Transverse colon (tissue), 3 donors: ENCODE results near the gene IL17RD.

Experiments used
- CTCF ChIP-seq, 5 experiments: fragments of 200-600 bp in 3 of 5; fragments of 450-650 bp in 2 of 5; sonication (generic) in 3 of 5; IDR thresholded peaks; 1 replicate in 2 of 5; 2 replicates in 3 of 5; pipeline ENCODE4 v1.5.1; 2016 to 2017; ENCODE audit warnings: antibody characterized with exemption in 5 of 5, inconsistent platforms in 3 of 5, mild to moderate bottlenecking in 2 of 5, moderate library complexity in 1 of 5
- EP300 ChIP-seq: sonication (generic); formaldehyde crosslinking; IDR thresholded peaks from one replicate; pipeline ENCODE4 v1.6.1; 2017; ENCODE audit warnings: antibody characterized with exemption, low read depth

DNA sequence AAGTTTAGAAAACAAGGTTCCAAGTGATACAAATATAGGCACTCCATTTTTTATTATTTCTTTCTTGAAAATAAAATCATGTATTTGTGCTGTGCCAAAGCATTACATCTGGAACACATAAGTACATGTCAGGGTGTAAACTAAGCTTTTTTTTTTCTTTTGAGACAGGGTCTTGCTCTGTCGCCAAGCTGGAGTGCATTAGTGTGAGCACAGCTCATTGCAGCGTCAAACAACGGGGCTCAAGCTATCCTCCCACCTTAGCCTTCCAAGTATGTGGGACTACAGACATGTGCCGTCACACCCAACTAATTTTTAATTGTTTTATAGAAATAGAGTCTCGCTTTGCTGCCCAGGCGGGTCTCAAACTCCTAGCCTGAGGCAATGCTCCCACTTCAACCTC is 95.7 kb downstream of the IL17RD start:
- TF ChIP-seq CTCF (IDR thresholded peaks at IDR 0.05) (no peak), EP300 (no peak)
